K562 (cell line): Measurements from ENCODE around the gene USF2. TPM values are rescaled to one million over a fixed set of nuclear protein-coding genes. Genes with fewer than 3 reads are reported as not detected.
A peak's percentile ranks its signal among the peaks of the same experiment; 100 is the strongest.

Experiments
- BHLHE40 ChIP-seq: IDR thresholded peaks from 2 replicates; pipeline ENCODE4 v1.6.1; 2011; ENCODE audit warnings: low read length, improper control_type of control experiment
- CBFA2T3 ChIP-seq: fragments of 450-650 bp; IDR thresholded peaks from 2 replicates; pipeline ENCODE4 v1.6.1; 2017
- CBX5 ChIP-seq: IDR thresholded peaks from 2 replicates; pipeline ENCODE4 v1.6.1; 2014; ENCODE audit warnings: low read depth, borderline replicate concordance
- EHMT2 ChIP-seq: fragments of 450-650 bp; IDR thresholded peaks from 2 replicates; pipeline ENCODE4 v1.6.1; 2018; ENCODE audit warnings: antibody characterized with exemption
- FOSL1 ChIP-seq: fragments of 200-800 bp; sonication (Bioruptor generic); conservative IDR thresholded peaks from 2 replicates; pipeline ENCODE4 v1.6.1; 2016; ENCODE audit warnings: missing genetic modification characterization, missing compliant biosample characterization
- FOXJ3 ChIP-seq: sonication (generic); formaldehyde crosslinking; IDR thresholded peaks from 2 replicates; pipeline ENCODE4 v1.4.0; 2020; ENCODE audit warnings: mild to moderate bottlenecking, missing genetic modification reagents
- GATAD2A ChIP-seq: fragments of 450-650 bp; IDR thresholded peaks from 2 replicates; pipeline ENCODE4 v1.6.1; 2017
- HMGXB4 ChIP-seq: sonication (generic); formaldehyde crosslinking; IDR thresholded peaks from 2 replicates; pipeline ENCODE4 v1.8.1; 2023; ENCODE audit warnings: mild to moderate bottlenecking, missing genetic modification reagents
- LCOR ChIP-seq: sonication (generic); formaldehyde crosslinking; IDR thresholded peaks from 2 replicates; pipeline ENCODE4 v1.8.0; 2022; ENCODE audit warnings: mild to moderate bottlenecking, missing genetic modification reagents
- MEF2D ChIP-seq: conservative IDR thresholded peaks from 2 replicates; pipeline ENCODE4 v1.6.1; 2016; ENCODE audit warnings: low read depth, missing genetic modification characterization, missing compliant biosample characterization
- MIER1 ChIP-seq: fragments of 450-650 bp; IDR thresholded peaks from 2 replicates; pipeline ENCODE4 v1.6.1; 2016; ENCODE audit warnings: antibody characterized with exemption, mild to moderate bottlenecking, low read depth
- NUFIP1 ChIP-seq: fragments of 450-650 bp; IDR thresholded peaks from 2 replicates; pipeline ENCODE4 v1.6.1; 2018; ENCODE audit not compliant: partially characterized antibody
- PKNOX1 ChIP-seq: fragments of 450-650 bp; IDR thresholded peaks from 2 replicates; pipeline ENCODE4 v1.6.1; 2016
- POLR3A ChIP-seq: IDR thresholded peaks from 2 replicates; pipeline ENCODE4 v1.6.1; 2011; ENCODE audit warnings: borderline replicate concordance, mild to moderate bottlenecking, moderate library complexity; ENCODE audit not compliant: insufficient read length, insufficient read depth; ENCODE audit errors: extremely low read depth
- RAD51 ChIP-seq: fragments of 450-650 bp; IDR thresholded peaks from 2 replicates; pipeline ENCODE4 v1.7.1; 2016; ENCODE audit warnings: low read depth, mild to moderate bottlenecking, borderline replicate concordance
- RBBP5 ChIP-seq: fragments of 200-600 bp; sonication (generic); IDR thresholded peaks from 2 replicates; pipeline ENCODE4 v1.6.1; 2012; ENCODE audit warnings: borderline replicate concordance, mild to moderate bottlenecking, low read length, control low read depth, inconsistent platforms; ENCODE audit not compliant: insufficient read depth, poor library complexity, severe bottlenecking
- SMARCB1 ChIP-seq: IDR thresholded peaks from 2 replicates; pipeline ENCODE4 v1.6.1; 2011; ENCODE audit warnings: improper control_type of control experiment, low read depth; ENCODE audit not compliant: insufficient read length
- TAF7 ChIP-seq: fragments of 450-650 bp; IDR thresholded peaks from 2 replicates; pipeline ENCODE4 v1.6.1; 2016; ENCODE audit warnings: missing genetic modification characterization, missing compliant biosample characterization
- TCFL5 ChIP-seq: fragments of 250-450 bp; sonication (Bioruptor Pico); conservative IDR thresholded peaks from 2 replicates; pipeline ENCODE4 v1.6.1; 2021; ENCODE audit warnings: mild to moderate bottlenecking, moderate library complexity, matching md5 sums
- YY1 ChIP-seq, 3 experiments: IDR thresholded peaks; 2 replicates each; pipeline ENCODE4 v1.6.1; 2011; ENCODE audit warnings: low read length in 2 of 3, mild to moderate bottlenecking in 2 of 3, moderate library complexity in 2 of 3, borderline replicate concordance in 1 of 3, control low read depth in 1 of 3, low read depth in 1 of 3; ENCODE audit not compliant: insufficient read depth in 3 of 3, insufficient replicate concordance in 2 of 3, control insufficient read depth in 1 of 3, insufficient read length in 1 of 3; ENCODE audit errors: extremely low read depth in 1 of 3
- ZBTB5 ChIP-seq: fragments of 450-650 bp; IDR thresholded peaks from 2 replicates; pipeline ENCODE4 v1.6.1; 2017; ENCODE audit warnings: antibody characterized with exemption
- ZNF316 ChIP-seq: fragments of 450-650 bp; IDR thresholded peaks from 2 replicates; pipeline ENCODE4 v1.6.1; 2016
- polyA plus RNA-seq, 8 experiments: library from polyadenylated mRNA; depleted of rRNA in 4 of 8; stranded (reverse) in 5 of 8; unstranded in 3 of 8; fragments of >200 nt; fragmentation: Nextera tagmentation in 2 of 8; fragmentation: Illumina TruSeq in 1 of 8; extraction: Ambion mirVana in 2 of 8; extraction: Trizol in 1 of 8; gene quantifications; 2 replicates each; pipeline versions ENCODE4 v1.2.1 to v1.2.3, GENCODE V29; 2011 to 2014; ENCODE audit warnings: inconsistent platforms in 1 of 8, missing spikeins in 1 of 8
- total RNA-seq, 7 experiments: library from RNA; depleted of rRNA in 6 of 7; stranded (reverse); fragments of >200 nt in 6 of 7; fragmentation: Illumina TruSeq in 2 of 7; extraction: Trizol in 2 of 7; gene quantifications; 2 replicates each; pipeline versions ENCODE4 v1.2.1 to v1.2.3, GENCODE V29; 2011 to 2021; ENCODE audit warnings: low replicate concordance in 1 of 7

Gene USF2
- total and polyA plus RNA-seq, 9 of the 15 experiments (the other 6 are each of a cell fraction or from before 2014, with no cell fraction given), result 0.27 to 93.7 (median 58.4) TPM

GRCh38 chr19:35247526-35248309 lies 21.0 kb upstream of the USF2 start (continued):
- TF ChIP-seq YY1 (IDR thresholded peaks at IDR 0.05; ENCODE audit: borderline replicate concordance in 1 of 3, control insufficient read depth in 1 of 3, extremely low read depth in 1 of 3, insufficient read depth in 3 of 3, insufficient read length in 1 of 3, insufficient replicate concordance in 2 of 3, low read depth in 1 of 3, low read length in 2 of 3) (no peak), NUFIP1 (no peak), CBX5 (peak; percentile 60), RBBP5 (no peak), GATAD2A (0 out of 2 replicates have a peak, but pooled peaks have one; percentile 8), FOXJ3 (CRISPR knock-in tag) (no peak), ZBTB5 (no peak), TAF7 (tag) (0 out of 2 replicates have a peak, but pooled peaks have one; percentile 35), PKNOX1 (0 out of 2 replicates have a peak, but pooled peaks have one; percentile 4), SMARCB1 (no peak), BHLHE40 (peak; percentile 37; the same call in 1 of the 2 replicates), FOSL1 (tag) (0 out of 2 replicates have a peak, but pooled peaks have one; percentile 10), HMGXB4 (CRISPR knock-in tag) (no peak), TCFL5 (CRISPR knock-in tag) (no peak), POLR3A (no peak), MEF2D (tag) (peak; percentile 61), LCOR (peak; percentile 73), CBFA2T3 (peak; percentile 66), RAD51 (peak; percentile 38; the same call in 1 of the 2 replicates), EHMT2 (0 out of 2 replicates have a peak, but pooled peaks have one; percentile 10), ZNF316 (peak; percentile 85), MIER1 (peak; percentile 52; the same call in 1 of the 2 replicates)
